K562 (cell line): Measurements from ENCODE around the gene XPO1. TPM values are rescaled to one million over a fixed set of nuclear protein-coding genes. Genes with fewer than 3 reads are reported as not detected.

Source experiments
- ASH1L ChIP-seq: fragments of 450-650 bp; IDR thresholded peaks from 2 replicates; pipeline ENCODE4 v1.6.1; 2018; ENCODE audit warnings: borderline replicate concordance, mild to moderate bottlenecking, low read depth; ENCODE audit not compliant: partially characterized antibody
- ATF1 ChIP-seq, 2 experiments: fragments of 450-650 bp in 1 of 2; IDR thresholded peaks; 2 replicates each; pipeline ENCODE4 v1.6.1; 2016; ENCODE audit warnings: missing compliant biosample characterization in 1 of 2, missing genetic modification characterization in 1 of 2
- FOXM1 ChIP-seq, 2 experiments: fragments of 450-650 bp in 1 of 2; sonication (generic) in 1 of 2; formaldehyde crosslinking in 1 of 2; IDR thresholded peaks; 2 replicates each; pipeline versions ENCODE4 v1.6.1 to v1.9.0; 2017 to 2022; ENCODE audit warnings: low read depth in 2 of 2, mild to moderate bottlenecking in 2 of 2, missing genetic modification reagents in 1 of 2, moderate library complexity in 1 of 2
- HMGN3 ChIP-seq: IDR thresholded peaks from 2 replicates; pipeline ENCODE4 v1.6.1; 2011; ENCODE audit warnings: borderline replicate concordance, low read depth, mild to moderate bottlenecking, mixed read lengths, low read length; ENCODE audit not compliant: insufficient read length; ENCODE audit errors: extremely low read depth
- PCBP2 ChIP-seq: fragments of 200-400 bp; formaldehyde crosslinking; IDR thresholded peaks from 2 replicates; pipeline ENCODE4 v1.6.1; 2018; ENCODE audit warnings: low read length, low read depth, mild to moderate bottlenecking, moderate library complexity; ENCODE audit not compliant: poor library complexity, severe bottlenecking
- RBM22 ChIP-seq: fragments of 200-400 bp; formaldehyde crosslinking; IDR thresholded peaks from 2 replicates; pipeline ENCODE4 v1.6.1; 2018; ENCODE audit warnings: low read length, low read depth; ENCODE audit not compliant: poor library complexity, severe bottlenecking
- SIX5 ChIP-seq, 2 experiments: IDR thresholded peaks; 2 replicates each; pipeline ENCODE4 v1.6.1; 2011; ENCODE audit warnings: low read length in 2 of 2, borderline replicate concordance in 1 of 2, low read depth in 1 of 2, mild to moderate bottlenecking in 1 of 2, moderate library complexity in 1 of 2; ENCODE audit not compliant: insufficient read depth in 1 of 2
- SMAD4 ChIP-seq: fragments of 250-450 bp; sonication (Bioruptor Pico); conservative IDR thresholded peaks from 2 replicates; pipeline ENCODE4 v1.8.0; 2021; ENCODE audit warnings: inconsistent platforms, mild to moderate bottlenecking, moderate library complexity
- SMARCC2 ChIP-seq: fragments of 450-650 bp; IDR thresholded peaks from 2 replicates; pipeline ENCODE4 v1.6.1; 2017; ENCODE audit warnings: antibody characterized with exemption, moderate library complexity, mild to moderate bottlenecking, low read depth
- TEAD1 ChIP-seq, 2 experiments: fragments of 450-650 bp in 1 of 2; sonication (generic) in 1 of 2; formaldehyde crosslinking; IDR thresholded peaks; 2 replicates each; pipeline versions ENCODE4 v1.4.0 to v1.8.0; 2020 to 2022; ENCODE audit warnings: mild to moderate bottlenecking in 2 of 2, missing genetic modification reagents in 1 of 2
- XRCC3 ChIP-seq: fragments of 450-650 bp; IDR thresholded peaks from 2 replicates; pipeline ENCODE4 v1.6.1; 2017; ENCODE audit warnings: mild to moderate bottlenecking, moderate library complexity
- ZFX ChIP-seq: sonication (generic); formaldehyde crosslinking; IDR thresholded peaks from 2 replicates; pipeline ENCODE4 v1.8.0; 2022; ENCODE audit warnings: mild to moderate bottlenecking, missing genetic modification reagents, moderate library complexity
- ZNF175 ChIP-seq: fragments of 200-800 bp; sonication (Bioruptor generic); IDR thresholded peaks from 2 replicates; pipeline ENCODE4 v1.6.1; 2016; ENCODE audit warnings: low read depth, mild to moderate bottlenecking, missing genetic modification characterization, missing compliant biosample characterization
- ZNF347 ChIP-seq: fragments of 450-650 bp; formaldehyde crosslinking; IDR thresholded peaks from 2 replicates; pipeline ENCODE4 v1.4.0; 2020; ENCODE audit warnings: low read depth, mild to moderate bottlenecking, moderate library complexity
- ZNF354B ChIP-seq: fragments of 250-450 bp; sonication (Bioruptor Pico); IDR thresholded peaks from 2 replicates; pipeline ENCODE4 v1.4.0; 2020
- polyA plus RNA-seq, 8 experiments: library from polyadenylated mRNA; depleted of rRNA in 4 of 8; stranded (reverse) in 5 of 8; unstranded in 3 of 8; fragments of >200 nt; fragmentation: Nextera tagmentation in 2 of 8; fragmentation: Illumina TruSeq in 1 of 8; extraction: Ambion mirVana in 2 of 8; extraction: Trizol in 1 of 8; gene quantifications; 2 replicates each; pipeline versions ENCODE4 v1.2.1 to v1.2.3, GENCODE V29; 2011 to 2014; ENCODE audit warnings: inconsistent platforms in 1 of 8, missing spikeins in 1 of 8
- total RNA-seq, 7 experiments: library from RNA; depleted of rRNA in 6 of 7; stranded (reverse); fragments of >200 nt in 6 of 7; fragmentation: Illumina TruSeq in 2 of 7; extraction: Trizol in 2 of 7; gene quantifications; 2 replicates each; pipeline versions ENCODE4 v1.2.1 to v1.2.3, GENCODE V29; 2011 to 2021; ENCODE audit warnings: low replicate concordance in 1 of 7
- TF ChIP-seq, protein P1 (sequence below): fragments of 450-650 bp; IDR thresholded peaks from 2 replicates; pipeline ENCODE4 v1.6.1; 2016; ENCODE audit warnings: mild to moderate bottlenecking
- TF ChIP-seq, protein P2 (sequence below): sonication (generic); formaldehyde crosslinking; IDR thresholded peaks from 2 replicates; pipeline ENCODE4 v1.8.0; 2022; ENCODE audit warnings: mild to moderate bottlenecking, missing genetic modification reagents
- TF ChIP-seq, protein P3 (sequence below): sonication (generic); formaldehyde crosslinking; IDR thresholded peaks from 2 replicates; pipeline ENCODE4 v1.8.0; 2022; ENCODE audit warnings: missing genetic modification reagents, mild to moderate bottlenecking, moderate library complexity, borderline replicate concordance
- TF ChIP-seq, protein P4 (sequence below), 2 experiments: IDR thresholded peaks; 2 replicates each; pipeline ENCODE4 v1.6.1; 2011; ENCODE audit warnings: borderline replicate concordance in 1 of 2, control low read depth in 1 of 2, low read depth in 1 of 2, low read length in 1 of 2, mild to moderate bottlenecking in 1 of 2, mixed read lengths in 1 of 2, moderate library complexity in 1 of 2; ENCODE audit not compliant: insufficient read depth in 1 of 2, insufficient read length in 1 of 2, poor library complexity in 1 of 2, severe bottlenecking in 1 of 2; ENCODE audit errors: extremely low read depth in 1 of 2

Gene XPO1
- total and polyA plus RNA-seq, 9 of the 15 experiments (the other 6 are each of a cell fraction or from before 2014, with no cell fraction given) = 86.2 to 307 (median 216) TPM

DNA sequence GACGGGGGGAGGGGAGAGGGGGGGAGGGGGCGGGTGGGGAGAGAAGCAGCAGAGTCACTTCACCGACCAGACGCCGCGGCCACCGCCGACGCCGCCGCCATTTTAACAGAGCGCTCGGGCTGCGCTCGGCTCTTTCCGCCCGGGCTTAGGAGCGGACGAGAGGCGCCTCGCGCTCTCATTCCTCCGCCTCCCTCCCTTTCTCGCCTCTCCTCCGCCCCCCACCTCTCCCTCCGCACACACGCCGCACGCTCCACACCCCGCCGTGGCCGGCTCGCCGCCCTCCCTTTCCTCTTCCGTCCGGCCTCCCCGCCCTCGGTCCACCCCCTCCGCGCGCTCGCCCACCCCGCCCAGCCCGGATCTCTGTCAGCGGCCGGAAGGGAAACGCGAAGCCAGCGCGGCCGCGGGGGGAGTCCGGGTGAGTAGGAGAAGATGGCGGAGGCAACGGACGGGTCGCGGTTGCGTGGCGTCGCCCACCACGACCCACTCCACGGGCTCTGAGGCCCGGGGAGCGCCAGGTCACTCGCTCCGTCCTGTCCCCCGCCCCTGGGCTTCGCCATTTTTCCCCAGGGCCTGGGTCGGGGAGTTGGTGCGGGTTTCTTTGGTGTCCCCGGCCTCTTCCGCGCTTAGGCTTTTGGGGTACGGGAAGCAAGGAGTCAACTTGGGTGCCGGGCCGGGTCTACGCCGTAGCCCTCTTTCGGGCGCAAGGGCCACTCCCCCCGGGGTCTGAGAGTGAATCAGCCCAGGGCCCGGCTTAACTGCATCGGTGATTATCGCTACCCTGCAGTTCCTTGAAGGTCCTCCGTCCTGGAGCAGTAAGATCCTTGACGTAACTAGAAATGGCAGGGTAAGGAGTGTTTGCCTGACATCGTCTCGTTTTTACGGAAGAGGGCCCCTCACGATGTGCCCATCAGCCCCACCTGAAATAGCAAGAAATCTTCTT is 66.9 kb downstream of the XPO1 start, which contains the start of gene USP34 (continued):
- TF ChIP-seq, protein P1, sequence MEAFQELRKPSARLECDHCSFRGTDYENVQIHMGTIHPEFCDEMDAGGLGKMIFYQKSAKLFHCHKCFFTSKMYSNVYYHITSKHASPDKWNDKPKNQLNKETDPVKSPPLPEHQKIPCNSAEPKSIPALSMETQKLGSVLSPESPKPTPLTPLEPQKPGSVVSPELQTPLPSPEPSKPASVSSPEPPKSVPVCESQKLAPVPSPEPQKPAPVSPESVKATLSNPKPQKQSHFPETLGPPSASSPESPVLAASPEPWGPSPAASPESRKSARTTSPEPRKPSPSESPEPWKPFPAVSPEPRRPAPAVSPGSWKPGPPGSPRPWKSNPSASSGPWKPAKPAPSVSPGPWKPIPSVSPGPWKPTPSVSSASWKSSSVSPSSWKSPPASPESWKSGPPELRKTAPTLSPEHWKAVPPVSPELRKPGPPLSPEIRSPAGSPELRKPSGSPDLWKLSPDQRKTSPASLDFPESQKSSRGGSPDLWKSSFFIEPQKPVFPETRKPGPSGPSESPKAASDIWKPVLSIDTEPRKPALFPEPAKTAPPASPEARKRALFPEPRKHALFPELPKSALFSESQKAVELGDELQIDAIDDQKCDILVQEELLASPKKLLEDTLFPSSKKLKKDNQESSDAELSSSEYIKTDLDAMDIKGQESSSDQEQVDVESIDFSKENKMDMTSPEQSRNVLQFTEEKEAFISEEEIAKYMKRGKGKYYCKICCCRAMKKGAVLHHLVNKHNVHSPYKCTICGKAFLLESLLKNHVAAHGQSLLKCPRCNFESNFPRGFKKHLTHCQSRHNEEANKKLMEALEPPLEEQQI = no peak
- TF ChIP-seq FOXM1 (IDR thresholded peaks at IDR 0.05; ENCODE audit: low read depth) = no peak
- no peak for TF ChIP-seq FOXM1 (CRISPR knock-in tag; IDR thresholded peaks at IDR 0.05; ENCODE audit: low read depth)
- no peak for TF ChIP-seq ZNF354B (CRISPR knock-in tag)
- TF ChIP-seq SMARCC2 = 0 out of 2 replicates have a peak, but pooled peaks have one; percentile 37
- no peak for TF ChIP-seq ZNF347 (CRISPR knock-in tag)
- TF ChIP-seq ATF1 (CRISPR knock-in tag; IDR thresholded peaks at IDR 0.05) = peak; percentile 30
- TF ChIP-seq ATF1 (tag; IDR thresholded peaks at IDR 0.05) = peak; percentile 83
- no peak for TF ChIP-seq SIX5 (IDR thresholded peaks at IDR 0.05; ENCODE audit: borderline replicate concordance in 1 of 2, insufficient read depth in 1 of 2, low read depth in 1 of 2, low read length in 2 of 2)
- TF ChIP-seq SMAD4 (CRISPR knock-in tag) = 0 out of 2 replicates have a peak, but pooled peaks have one; percentile 18
- peak; percentile 96 for TF ChIP-seq ZFX (CRISPR knock-in tag)
- no peak for TF ChIP-seq XRCC3
- peak; percentile 77 for TF ChIP-seq RBM22
- TF ChIP-seq, protein P2, sequence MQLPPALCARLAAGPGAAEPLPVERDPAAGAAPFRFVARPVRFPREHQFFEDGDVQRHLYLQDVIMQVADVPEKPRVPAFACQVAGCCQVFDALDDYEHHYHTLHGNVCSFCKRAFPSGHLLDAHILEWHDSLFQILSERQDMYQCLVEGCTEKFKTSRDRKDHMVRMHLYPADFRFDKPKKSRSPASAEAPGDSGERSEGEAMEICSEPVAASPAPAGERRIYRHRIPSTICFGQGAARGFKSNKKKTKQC = peak; percentile 66; the same call in 1 of the 2 replicates
- TF ChIP-seq TEAD1 (CRISPR knock-in tag; IDR thresholded peaks at IDR 0.05) = peak in 1 of 2 experiments; percentile 72; a peak in 2 of 4 replicates
- TF ChIP-seq, protein P3, sequence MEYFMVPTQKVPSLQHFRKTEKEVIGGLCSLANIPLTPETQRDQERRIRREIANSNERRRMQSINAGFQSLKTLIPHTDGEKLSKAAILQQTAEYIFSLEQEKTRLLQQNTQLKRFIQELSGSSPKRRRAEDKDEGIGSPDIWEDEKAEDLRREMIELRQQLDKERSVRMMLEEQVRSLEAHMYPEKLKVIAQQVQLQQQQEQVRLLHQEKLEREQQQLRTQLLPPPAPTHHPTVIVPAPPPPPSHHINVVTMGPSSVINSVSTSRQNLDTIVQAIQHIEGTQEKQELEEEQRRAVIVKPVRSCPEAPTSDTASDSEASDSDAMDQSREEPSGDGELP (CRISPR knock-in tag) = peak; percentile 47; the same call in 1 of the 2 replicates
- peak; percentile 91 for TF ChIP-seq HMGN3
- 0 out of 2 replicates have a peak, but pooled peaks have one; percentile 30 for TF ChIP-seq ZNF175
- TF ChIP-seq, protein P4, sequence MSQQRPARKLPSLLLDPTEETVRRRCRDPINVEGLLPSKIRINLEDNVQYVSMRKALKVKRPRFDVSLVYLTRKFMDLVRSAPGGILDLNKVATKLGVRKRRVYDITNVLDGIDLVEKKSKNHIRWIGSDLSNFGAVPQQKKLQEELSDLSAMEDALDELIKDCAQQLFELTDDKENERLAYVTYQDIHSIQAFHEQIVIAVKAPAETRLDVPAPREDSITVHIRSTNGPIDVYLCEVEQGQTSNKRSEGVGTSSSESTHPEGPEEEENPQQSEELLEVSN (IDR thresholded peaks at IDR 0.05; ENCODE audit: borderline replicate concordance in 1 of 2, extremely low read depth in 1 of 2, insufficient read depth in 1 of 2, insufficient read length in 1 of 2, low read depth in 1 of 2, low read length in 1 of 2, poor library complexity in 1 of 2, severe bottlenecking in 1 of 2) = peak; percentile 19 to 71
- TF ChIP-seq ASH1L = no peak
- peak; percentile 63 for TF ChIP-seq PCBP2
